ENCODE results near the gene CDX4.
"Not testable (repeated sequence)": the region's sequence is repeated elsewhere in the genome, so short reads cannot be mapped to it uniquely, and the experiment has no call there.

CDX4 gene

GRCh38 chrX:73446831-73447230, at the start of gene CDX4:
Gene CDX4, plus strand, starts transcription at chrX:73447053. Its CDS starts 201 bp downstream, at chrX:73447254.
- no peak for DNase-seq (ENCODE audit: low read depth in 2 of 2)

- DNase-seq (ENCODE audit: low read depth in 2 of 2) = no peak
Measured at GRCh38 chrX:73398185-73398914, 48.5 kb upstream of the CDX4 start.

- DNase-seq (ENCODE audit: low read depth in 2 of 2) = no peak
Measured at GRCh38 chrX:73400136-73400748, 46.6 kb upstream of the CDX4 start.

GRCh38 chrX:73401591-73402266, 45.1 kb upstream of the CDX4 start:
- no peak for DNase-seq (ENCODE audit: low read depth in 2 of 2)

DNA sequence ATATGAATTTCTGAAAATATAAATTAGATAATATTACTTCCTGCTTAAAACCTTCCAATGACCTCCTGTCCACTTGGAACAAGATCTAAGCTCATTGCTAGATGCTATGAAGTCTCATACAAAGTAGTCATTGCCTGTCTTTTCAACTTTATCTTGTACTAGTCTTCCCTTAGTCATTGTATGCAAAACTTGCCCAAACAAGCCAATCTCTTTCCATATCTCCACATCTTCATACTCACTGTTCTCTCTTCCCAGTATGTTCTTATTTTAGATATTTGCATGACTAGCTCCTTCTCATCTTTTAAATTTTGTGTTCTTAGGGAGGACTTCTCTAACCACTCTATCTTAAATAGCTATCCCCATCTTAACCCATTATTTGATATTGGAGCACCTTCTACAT, 33.9 kb upstream of the CDX4 start:
- DNase-seq (ENCODE audit: low read depth in 2 of 2) = no peak

GRCh38 chrX:73447311-73447794, 500 bp downstream of the CDX4 start:
- DNase-seq (ENCODE audit: low read depth in 2 of 2) = no peak

GRCh38 chrX:73448379-73448778, 1.5 kb downstream of the CDX4 start:
- DNase-seq (ENCODE audit: low read depth in 2 of 2) = no peak

DNA sequence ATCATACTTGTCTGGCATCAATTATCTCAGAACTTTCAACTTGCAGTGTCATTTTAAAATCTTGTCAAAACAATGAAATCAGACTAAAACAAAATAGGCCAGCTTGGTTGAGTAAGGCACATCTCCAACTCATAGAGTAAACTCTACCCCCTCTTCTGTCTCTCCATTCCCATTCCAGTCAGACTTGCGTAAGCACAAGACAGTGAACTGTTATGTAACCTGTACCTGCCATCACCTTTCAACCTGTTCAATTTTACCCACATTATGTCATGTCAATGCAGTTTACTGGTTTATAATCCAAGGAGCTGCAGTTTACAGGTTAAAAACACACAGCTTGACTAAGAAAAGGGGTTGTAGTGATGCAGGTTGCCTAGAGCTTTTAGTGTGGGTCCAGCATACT, 8.3 kb downstream of the CDX4 start:
- DNase-seq (ENCODE audit: low read depth in 2 of 2) = no peak

DNA sequence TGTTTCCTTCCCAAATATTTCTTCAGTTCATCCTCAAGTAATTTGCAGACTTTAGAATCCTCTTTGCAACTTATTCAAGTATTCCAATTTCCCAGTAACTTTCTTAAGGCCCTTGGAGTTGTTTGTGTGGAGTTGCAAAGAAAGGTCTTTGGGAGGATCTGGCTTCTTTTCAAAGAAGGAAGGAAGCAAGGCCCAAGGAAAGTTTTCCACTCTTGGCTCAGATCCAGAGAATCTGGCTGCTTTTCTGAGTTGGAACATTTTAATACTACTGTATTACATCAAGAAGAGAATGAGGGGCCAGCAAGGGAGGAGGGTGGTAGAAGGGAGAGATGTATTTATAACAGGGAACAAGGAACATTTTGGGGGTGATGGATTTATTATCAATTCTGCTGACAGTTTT, 10.5 kb downstream of the CDX4 start:
- DNase-seq (ENCODE audit: low read depth in 2 of 2) = no peak

- DNase-seq (ENCODE audit: low read depth in 2 of 2) = no peak
Measured at GRCh38 chrX:73468376-73468775, 21.5 kb downstream of the CDX4 start.

DNA sequence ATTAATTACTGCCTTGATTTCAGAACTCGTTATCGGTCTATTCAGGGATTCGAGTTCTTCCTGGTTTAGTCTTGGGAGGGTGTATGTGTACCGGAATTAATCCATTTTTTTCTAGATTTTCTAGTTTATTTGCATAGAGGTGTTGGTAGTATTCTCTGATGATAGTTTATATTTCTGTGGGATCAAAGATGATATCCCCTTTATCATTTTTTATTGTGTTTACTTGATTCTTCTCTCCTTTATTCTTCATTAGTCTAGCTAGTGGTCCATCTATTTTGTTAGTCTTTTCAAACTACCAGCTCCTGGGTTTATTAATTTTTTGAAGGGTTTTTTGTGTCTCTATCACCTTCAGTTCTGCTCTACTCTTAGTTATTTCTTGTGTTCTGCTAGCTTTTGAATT, 32.1 kb downstream of the CDX4 start:
- DNase-seq (ENCODE audit: low read depth in 2 of 2) = no peak

DNA sequence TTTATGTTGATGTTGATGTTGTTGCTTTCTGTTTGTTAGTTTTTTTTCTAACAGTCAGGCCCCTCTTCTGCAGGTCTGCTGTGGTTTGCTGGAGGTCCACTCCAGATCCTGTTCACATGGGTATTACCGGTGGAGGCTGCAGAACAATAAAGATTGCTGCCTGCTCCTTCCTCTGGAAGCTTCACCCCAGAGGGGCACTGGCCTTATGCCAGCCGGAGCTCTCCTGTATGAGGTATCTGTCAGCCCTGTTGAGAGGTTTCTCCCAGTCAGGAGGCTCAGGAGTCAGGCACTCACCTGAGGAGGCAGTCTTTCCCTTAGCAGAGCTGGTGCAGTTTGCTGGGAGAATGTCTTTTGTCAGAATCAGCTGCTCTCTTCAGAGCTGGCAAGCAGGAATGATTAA, 34.7 kb downstream of the CDX4 start:
- DNase-seq (ENCODE audit: low read depth in 2 of 2) = no peak

DNA sequence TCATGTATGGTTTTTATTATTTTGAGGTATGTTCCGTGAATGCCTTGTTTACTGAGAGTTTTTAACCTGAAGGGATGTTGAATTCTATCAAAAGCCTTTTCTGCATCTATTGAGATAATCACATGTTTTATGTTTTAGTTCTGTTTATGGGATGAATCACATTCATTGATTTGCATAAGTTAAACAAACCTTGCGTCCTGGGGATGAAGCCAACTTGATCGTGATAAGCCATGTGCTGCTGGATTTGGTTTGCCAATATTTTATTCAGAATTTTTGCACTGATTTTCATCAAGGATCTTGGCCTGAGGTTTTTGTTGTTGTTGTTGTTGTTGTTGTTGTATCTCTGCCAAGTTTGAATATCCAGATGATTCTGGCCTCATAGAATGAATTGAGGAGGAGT, 43.8 kb downstream of the CDX4 start:
- no peak for DNase-seq (ENCODE audit: low read depth in 2 of 2)

DNA sequence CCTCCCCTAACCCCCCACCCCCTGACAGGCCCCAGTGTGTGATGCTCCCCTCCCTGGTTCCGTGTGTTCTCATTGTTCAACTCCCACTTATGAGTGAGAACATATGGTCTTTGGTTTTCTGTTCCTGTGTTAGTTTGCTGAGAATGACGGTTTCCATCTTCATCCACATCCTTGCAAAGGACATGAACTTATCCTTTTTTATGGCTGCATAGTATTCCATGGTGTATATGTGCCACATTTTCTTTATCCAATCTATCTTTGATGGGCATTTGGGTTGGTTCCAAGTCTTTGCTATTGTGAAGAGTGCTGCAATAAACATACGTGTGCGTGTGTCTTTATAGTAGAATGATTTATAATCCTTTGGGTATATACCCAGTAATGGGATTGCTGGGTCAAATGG, 45.3 kb downstream of the CDX4 start:
- DNase-seq (ENCODE audit: low read depth in 2 of 2) = not testable (repeated sequence)
